Stimulated activated CD8-positive, alpha-beta memory T cell treated with anti-CD3 and anti-CD28 coated beads, Interleukin-4, amount 100 ng/mL, for 4 hours (primary cell): ENCODE data around the gene GALNT12.

ENCODE experiments used
- DNase-seq, 2 donors: peaks; one replicate each; pipeline ENCODE4 v3.0.0-alpha.2; 2020; ENCODE audit warnings: low read depth in 2 of 2, low spot score in 1 of 2

The GALNT12 gene

GRCh38 chr9:98830554-98830953 is 23.1 kb downstream of the GALNT12 start:
- no peak for DNase-seq

- DNase-seq = no peak
Observed at GRCh38 chr9:98831696-98832095, 24.2 kb downstream of the GALNT12 start.

DNA sequence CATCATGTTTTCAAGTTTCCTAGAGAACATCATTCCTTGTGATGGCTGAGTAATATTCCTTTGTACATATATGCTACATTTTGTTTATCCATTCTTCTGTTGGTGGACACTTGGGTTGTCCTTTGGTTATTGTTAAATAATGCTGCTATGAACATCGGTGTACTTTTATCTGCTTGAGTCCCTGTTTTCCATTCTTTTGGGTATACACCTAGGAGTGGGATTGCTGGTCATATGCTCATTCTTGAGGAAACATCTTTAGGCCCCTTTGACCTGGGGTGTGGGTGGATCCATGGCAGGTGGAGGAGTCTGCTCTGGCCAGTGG is 25.3 kb downstream of the GALNT12 start:
- DNase-seq = no peak

DNA sequence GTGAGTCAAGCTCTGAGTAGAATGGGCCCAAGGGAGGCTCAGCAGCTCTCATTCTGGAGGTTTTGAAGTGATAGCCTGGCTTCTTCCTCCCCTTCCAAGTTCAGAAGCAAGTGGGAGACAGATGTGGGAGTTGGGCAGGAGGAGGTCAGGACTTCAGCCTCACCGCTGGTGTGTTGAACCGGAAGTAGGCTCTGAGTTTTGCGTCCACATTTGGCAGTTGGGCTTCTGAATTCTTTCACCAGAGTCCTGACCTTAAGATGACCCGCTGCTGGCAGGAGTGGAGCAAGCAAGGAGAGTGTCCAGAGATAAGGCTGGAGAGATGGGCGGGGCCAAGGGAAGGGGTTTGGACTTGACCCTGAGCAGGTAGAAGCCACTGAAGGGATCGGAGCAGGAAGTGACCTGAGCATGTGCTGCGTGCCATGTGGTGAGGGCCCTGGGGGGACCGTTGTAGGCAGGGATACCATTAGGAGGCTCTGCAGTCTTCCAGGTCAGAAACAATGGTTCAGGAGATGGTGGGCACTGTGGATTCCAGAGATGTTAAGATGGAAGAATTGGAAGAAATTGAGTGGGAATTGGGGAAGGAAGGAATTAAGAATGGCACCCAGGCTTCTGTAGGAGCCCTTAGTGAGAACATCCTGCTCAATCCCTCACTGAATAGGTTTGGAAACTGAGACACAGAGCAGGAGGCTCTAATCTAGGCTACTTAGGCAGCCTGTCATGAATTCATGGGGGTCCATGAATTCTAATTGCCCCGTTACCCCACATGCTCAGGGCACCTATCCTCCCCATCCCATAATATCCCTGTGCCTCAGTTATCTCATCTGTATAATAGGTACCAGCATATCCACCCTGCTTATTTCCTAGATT is 25.9 kb downstream of the GALNT12 start:
- no peak for DNase-seq

DNA sequence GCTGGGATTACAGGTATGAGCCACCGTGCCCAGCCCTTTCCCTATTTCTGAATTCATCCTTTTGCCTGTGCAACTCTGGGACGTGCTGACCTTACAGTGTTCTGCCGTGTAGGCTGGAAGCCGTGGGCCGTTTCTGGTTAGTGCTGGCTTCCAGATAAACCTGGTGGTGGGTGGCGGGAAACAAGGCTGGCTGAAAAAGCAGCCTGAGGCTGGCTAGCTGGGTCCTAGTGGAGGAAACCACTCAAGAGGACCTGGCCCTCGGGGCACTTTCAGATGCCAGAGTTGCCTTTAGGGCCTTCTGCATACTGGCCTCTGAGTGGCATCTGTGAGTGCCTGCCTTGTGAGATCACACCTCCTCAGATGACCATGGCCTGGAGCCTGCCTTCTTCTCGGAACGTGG is 26.9 kb downstream of the GALNT12 start:
- DNase-seq = no peak

- no peak for DNase-seq
Observed at GRCh38 chr9:98836206-98836605, 28.7 kb downstream of the GALNT12 start.

GRCh38 chr9:98837516-98837915 is 30.0 kb downstream of the GALNT12 start:
- no peak for DNase-seq

DNA sequence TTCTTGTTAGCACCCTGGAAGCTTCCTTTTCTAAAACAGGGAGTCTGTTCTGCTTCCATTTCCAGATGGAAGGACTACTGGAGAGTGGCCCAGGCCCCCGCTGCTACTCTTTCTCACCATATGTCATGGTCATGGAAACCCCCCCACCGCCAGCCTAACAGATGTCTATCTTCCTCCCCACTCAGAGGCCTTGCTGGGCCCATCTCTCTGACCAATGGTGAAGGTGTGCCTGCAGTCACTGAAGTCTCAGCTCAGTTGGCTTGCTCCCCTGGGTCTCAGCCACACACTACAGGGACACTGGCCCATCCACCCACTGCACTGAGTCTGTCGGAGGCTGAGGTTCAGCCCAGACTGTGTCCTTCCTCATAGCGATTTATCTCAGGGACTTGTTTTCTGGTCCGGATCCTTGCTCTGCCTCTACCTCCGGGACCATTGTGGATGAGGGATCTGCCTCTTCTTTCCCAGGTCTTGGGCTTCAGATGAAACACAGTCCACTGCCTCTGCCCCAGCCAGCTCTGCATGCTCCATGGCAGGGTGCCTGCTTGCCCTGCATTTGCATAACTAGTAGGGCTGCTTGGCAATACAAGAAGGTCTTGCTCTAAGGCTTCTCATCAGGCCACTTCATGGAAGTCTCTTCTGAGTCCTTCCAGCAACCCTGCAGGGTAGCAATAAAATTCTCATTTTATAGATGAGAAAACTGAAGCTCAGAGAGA is 30.8 kb downstream of the GALNT12 start:
- no peak for DNase-seq

DNA sequence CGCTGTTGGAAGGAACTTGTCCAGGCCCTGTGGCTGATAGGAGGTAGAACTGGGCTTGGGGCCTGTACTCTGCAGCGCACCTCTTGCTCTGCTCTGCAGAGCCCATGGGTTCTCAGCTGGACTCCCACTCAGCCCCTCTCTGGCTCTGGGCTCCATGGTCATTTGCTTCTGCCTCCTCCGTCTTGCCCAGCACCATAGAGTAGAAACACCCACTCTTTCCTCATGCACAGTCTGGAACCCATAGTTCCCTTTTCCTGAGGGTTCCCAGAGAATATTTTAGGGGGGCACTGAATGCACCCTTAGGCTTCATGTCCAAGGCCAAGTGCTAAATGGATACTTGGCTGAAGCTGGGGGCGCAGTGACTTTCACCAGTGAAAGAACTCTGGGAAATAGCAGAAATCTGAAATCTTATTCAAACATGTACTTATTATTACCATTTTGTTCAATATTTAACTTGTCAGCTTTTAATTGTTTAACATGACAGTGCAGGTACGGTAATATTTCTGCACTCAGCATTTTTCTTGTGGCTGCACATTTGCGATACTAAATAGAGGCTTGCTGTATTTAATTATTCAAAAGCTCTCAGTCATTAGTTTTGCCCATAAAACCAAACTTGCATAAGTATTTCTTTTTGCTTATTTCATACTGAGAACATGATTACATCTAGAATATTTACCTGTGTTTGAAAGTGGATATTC is 31.5 kb downstream of the GALNT12 start:
- DNase-seq = no peak

- no peak for DNase-seq
Observed at GRCh38 chr9:98839724-98840123, 32.3 kb downstream of the GALNT12 start.

- DNase-seq = no peak
Observed at GRCh38 chr9:98842510-98842909, 35.0 kb downstream of the GALNT12 start.

- DNase-seq = no peak
Observed at GRCh38 chr9:98846081-98846480, 38.6 kb downstream of the GALNT12 start.

GRCh38 chr9:98846879-98847278 is 39.4 kb downstream of the GALNT12 start:
- no peak for DNase-seq

DNA sequence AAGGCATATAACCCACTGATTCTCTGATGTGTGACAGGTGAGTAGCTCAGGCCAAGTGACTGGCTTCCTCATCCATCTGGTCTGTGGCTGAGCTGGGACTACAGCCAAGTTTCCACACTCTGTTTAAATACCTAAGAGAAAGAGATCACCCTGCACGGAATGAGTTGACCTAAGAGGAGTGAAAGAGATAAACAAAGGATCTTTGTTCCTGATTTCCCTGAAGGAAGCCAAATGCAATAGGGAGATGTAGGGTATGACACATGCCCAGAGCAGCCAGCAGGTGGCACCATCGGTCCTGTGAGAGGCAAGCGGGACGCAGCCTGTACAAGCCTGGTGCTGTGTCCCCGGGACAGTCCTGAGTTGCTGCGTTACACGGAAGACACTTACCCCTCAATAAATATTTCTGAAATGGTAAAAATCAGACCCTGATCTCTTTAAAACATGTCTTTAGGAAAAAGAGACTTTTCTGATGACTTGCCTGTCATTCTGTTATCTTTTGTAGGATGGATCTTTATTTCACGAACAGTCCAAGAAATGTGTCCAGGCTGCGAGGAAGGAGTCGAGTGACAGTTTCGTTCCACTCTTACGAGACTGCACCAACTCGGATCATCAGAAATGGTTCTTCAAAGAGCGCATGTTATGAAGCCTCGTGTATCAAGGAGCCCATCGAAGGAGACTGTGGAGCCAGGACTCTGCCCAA is 41.1 kb downstream of the GALNT12 start:
- DNase-seq = peak; percentile 29 to 47

GRCh38 chr9:98849563-98849962 is 42.1 kb downstream of the GALNT12 start:
- no peak for DNase-seq

DNA sequence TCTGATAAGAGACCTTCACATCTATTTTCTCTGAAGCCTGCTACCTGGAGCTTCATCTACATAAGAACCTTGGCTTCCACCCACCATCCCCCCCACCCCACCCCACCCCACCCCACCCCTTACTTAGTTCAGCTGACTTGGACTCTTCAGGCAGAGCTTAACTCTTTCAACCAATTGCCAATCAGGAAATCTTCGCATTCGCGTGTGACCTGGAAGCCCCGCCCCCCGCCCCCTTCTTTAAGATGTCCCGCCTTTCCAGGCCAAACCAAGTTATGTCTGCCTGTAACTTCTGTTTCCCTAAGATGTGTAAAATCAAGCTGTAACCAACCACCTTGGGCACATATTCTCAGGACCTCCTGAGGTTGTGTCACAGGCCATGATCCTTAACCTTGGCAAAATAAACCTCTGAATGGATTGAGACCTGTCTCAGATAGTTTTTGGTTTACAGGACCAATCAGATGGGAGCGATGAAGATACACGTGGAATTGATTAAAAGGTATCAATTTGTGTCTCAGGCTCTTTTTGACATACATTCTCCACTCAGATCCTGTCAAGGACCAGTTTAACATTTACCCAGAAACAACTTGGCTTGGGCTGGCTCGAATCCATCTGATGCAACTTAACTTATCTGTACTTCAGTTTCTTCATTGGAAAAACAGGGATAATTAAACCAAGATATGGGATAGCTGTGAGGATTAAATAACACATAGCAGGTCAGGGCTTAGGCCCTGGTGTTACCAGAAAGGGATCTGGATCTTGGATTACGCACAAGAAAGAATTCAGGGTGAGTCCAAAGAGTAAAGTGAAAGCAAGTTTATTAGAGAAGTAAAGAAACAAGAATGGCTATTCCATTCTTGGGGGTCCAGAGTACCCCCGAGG is 43.6 kb downstream of the GALNT12 start:
- DNase-seq = no peak

DNA sequence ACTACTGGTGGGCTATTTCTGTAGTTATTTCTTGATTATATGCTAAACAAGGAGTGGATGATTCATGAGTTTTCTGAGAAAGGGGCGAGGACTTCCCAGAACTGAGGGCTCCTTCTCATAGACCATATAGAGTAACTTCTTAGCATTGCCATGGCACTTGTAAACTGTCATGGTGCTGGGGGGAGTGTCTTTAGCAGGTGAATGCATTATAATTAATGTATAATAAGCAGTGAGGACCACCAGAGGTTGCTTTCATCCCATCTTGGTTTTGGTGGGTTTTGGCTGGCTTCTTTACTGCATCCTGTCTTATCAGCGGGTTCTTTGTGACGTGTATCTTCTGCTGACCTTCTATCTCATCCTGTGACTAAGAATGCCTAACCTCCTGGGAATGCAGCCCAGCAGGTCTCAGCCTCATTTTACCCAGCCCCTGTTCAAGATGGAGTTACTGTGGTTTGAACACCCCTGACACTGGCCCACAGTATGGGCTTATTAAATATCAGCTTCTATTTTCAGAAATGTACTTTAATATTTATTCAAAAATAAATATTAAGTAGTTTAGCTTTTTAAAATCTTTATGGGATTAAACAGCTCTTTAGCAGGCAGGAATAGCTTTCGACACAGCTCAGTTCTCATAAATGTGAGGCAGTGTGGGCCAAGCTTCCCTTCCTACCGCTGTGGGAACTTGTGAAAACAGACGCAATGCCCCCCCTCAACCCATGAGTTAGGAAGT is 44.4 kb downstream of the GALNT12 start:
- DNase-seq = no peak

GRCh38 chr9:98852460-98852734 is 44.9 kb downstream of the GALNT12 start:
- DNase-seq = no peak

DNA sequence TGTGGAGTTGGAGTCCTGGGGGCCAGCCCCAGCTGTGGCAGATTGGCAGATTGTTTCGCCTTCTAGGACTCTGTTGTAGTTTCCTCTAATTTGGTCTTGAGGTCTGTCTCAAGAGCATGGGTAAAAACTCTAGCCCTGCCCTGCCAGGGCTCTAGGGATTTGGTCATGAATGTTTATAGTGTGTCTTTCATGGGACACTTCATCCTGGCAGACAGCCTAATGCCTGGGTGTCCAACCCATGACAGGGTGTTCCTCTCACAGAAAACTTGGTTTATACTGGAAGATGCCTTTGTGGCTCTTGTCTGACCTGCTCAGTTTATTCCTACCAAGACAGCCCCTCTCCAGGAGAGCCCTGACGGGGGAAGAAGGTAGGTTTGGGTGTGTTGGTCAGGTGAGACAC is 45.5 kb downstream of the GALNT12 start:
- no peak for DNase-seq

- DNase-seq = no peak
Observed at GRCh38 chr9:98854266-98854665, 46.8 kb downstream of the GALNT12 start.
